BE2C (cell line): Measurements from ENCODE around the gene HAUS8.
"Not testable (repeated sequence)": the region's sequence is repeated elsewhere in the genome, so short reads cannot be mapped to it uniquely, and the experiment has no call there.

Experiments
- DNase-seq: peaks from one replicate; pipeline ENCODE4 v3.0.0-alpha.2; 2020
- H3K27me3 ChIP-seq: fragments of 250-450 bp; sonication (Bioruptor Pico); 2 replicates; pipeline ENCODE4 v1.5.1; 2020; ENCODE audit warnings: mild to moderate bottlenecking
- H3K36me3 ChIP-seq: fragments of 250-450 bp; sonication (Bioruptor Pico); 2 replicates; pipeline ENCODE4 v1.5.1; 2020; ENCODE audit warnings: mild to moderate bottlenecking
- H3K4me1 ChIP-seq: fragments of 250-450 bp; sonication (Bioruptor Pico); 2 replicates; pipeline ENCODE4 v1.5.1; 2020
- H3K4me3 ChIP-seq: 2 replicates; pipeline ENCODE4 v1.5.1; 2011; ENCODE audit warnings: low read depth, low read length
- H3K9me3 ChIP-seq: fragments of 250-450 bp; sonication (Bioruptor Pico); 2 replicates; pipeline ENCODE4 v1.5.1; 2020
- TF ChIP-seq, protein P1 (sequence below): IDR thresholded peaks from 2 replicates; pipeline ENCODE4 v1.5.1; 2012; ENCODE audit warnings: mild to moderate bottlenecking, low read depth, low read length

The HAUS8 gene

DNA sequence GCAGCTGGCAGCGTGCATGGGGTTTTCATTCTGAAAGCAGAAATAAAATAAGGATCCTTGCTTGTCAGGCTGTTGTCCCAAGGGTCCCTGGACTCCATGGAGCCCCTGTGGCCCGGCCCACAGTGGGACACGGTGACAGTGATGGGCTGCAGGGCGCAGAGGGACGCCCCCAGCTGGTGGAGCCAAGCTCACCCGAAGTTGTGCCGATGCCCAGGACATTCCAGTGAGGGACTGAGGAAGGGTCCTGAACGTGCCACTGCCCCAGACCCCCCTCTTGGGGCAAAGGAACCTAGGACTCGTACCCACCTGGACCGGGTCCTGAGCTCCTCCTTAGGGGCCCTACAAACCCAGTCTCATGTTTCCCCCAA is 35.3 kb upstream of the HAUS8 start:
- peaks cover 13% of the 10 kb centered on the region for H3K4me1 ChIP-seq
- DNase-seq, result no peak

DNA sequence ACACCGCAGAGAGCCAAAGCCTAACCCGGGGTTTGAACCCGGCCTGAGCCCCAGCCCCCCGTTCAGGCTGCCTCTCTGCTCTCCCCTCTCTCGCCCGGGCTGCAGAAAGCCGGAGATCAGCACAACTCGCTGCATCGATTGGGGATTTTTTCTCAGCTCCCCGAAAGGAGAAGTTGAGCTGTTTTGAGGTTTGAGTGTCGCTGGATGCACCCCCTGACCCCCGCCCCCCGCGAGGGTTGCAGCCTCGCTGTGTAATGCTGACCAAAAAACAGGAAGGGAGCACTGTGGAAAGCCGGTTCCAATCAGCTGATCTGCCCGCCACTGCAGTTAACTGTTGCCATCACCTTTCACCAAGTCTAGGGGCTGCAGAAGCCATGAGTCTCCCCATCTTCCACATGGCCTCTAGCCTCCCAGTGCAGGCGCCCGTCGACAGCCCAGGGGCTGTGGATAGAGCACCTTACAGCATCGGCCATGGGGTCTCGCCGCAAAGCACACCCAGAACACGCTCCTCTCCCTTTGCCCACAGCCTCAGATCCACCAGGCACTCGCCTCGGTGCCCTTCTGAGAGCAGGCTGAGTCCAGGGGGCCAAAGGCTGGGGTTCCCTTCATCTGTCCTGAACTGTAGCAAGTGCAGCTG is 34.8 kb upstream of the HAUS8 start:
- DNase-seq, result no peak
- Histone ChIP-seq H3K4me1 (peaks cover 13% of the 10 kb centered on the region), H3K9me3 (no peaks in the 10 kb centered on the region), H3K4me3 (no peak overlapping the region), H3K27me3 (no peaks in the 10 kb centered on the region), H3K36me3 (no peaks in the 10 kb centered on the region)
- TF ChIP-seq, protein P1, sequence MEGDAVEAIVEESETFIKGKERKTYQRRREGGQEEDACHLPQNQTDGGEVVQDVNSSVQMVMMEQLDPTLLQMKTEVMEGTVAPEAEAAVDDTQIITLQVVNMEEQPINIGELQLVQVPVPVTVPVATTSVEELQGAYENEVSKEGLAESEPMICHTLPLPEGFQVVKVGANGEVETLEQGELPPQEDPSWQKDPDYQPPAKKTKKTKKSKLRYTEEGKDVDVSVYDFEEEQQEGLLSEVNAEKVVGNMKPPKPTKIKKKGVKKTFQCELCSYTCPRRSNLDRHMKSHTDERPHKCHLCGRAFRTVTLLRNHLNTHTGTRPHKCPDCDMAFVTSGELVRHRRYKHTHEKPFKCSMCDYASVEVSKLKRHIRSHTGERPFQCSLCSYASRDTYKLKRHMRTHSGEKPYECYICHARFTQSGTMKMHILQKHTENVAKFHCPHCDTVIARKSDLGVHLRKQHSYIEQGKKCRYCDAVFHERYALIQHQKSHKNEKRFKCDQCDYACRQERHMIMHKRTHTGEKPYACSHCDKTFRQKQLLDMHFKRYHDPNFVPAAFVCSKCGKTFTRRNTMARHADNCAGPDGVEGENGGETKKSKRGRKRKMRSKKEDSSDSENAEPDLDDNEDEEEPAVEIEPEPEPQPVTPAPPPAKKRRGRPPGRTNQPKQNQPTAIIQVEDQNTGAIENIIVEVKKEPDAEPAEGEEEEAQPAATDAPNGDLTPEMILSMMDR, result no peak

More for the DNA sequence above, 35.3 kb upstream of the HAUS8 start:
- H3K36me3 ChIP-seq, result no peaks in the 10 kb centered on the region
- no peaks in the 10 kb centered on the region for H3K9me3 ChIP-seq
- TF ChIP-seq, protein P1, result no peak
- H3K27me3 ChIP-seq, result no peaks in the 10 kb centered on the region
- H3K4me3 ChIP-seq, result no peak overlapping the region

DNA sequence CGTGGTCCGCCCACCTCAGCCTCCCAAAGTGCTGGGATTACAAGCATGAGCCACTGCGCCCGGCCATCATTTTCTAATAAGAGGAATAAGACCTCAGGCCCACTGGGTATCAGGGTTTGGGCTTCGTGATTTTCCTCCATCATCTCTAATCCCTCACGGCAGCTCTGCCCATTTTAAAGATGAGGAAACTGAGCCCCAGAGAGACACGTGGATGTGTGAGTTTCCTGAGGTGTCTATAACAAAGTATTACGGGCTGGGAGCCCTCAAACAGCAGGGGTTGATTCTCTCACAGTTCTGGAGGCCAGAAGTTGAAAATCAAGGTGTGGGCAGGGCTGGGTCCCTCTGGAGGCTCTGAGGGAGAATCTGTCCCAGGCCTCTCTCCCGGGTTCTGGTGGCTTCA is 34.0 kb upstream of the HAUS8 start:
- Histone ChIP-seq H3K36me3 (no peaks in the 10 kb centered on the region), H3K4me3 (no peak overlapping the region), H3K4me1 (peaks cover 13% of the 10 kb centered on the region), H3K27me3 (no peaks in the 10 kb centered on the region), H3K9me3 (no peaks in the 10 kb centered on the region)
- TF ChIP-seq, protein P1, result no peak
- no peak for DNase-seq

DNA sequence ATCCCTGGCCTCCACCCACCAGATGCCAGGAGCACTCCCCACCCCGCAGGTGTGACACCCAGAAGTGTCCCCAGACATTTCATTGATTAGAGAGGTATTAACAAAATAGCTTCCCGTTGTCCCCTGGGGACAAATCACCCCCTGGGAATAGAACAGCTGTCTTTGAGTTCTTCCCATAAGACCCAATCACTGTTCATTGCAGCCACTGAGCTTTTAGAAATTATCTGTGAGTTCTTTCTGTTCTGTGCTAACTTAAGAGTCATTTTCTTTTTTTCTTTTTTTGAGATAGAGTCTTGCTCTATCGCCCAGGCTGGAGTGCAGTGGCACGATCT is 33.2 kb upstream of the HAUS8 start:
- Histone ChIP-seq H3K9me3 (no peaks in the 10 kb centered on the region), H3K4me3 (no peak overlapping the region), H3K4me1 (peaks cover 13% of the 10 kb centered on the region), H3K27me3 (no peaks in the 10 kb centered on the region), H3K36me3 (0 out of 2 replicates have a peak, but pooled peaks cover under 1% of the 10 kb centered on the region)
- no peak for DNase-seq
- TF ChIP-seq, protein P1, result no peak

DNA sequence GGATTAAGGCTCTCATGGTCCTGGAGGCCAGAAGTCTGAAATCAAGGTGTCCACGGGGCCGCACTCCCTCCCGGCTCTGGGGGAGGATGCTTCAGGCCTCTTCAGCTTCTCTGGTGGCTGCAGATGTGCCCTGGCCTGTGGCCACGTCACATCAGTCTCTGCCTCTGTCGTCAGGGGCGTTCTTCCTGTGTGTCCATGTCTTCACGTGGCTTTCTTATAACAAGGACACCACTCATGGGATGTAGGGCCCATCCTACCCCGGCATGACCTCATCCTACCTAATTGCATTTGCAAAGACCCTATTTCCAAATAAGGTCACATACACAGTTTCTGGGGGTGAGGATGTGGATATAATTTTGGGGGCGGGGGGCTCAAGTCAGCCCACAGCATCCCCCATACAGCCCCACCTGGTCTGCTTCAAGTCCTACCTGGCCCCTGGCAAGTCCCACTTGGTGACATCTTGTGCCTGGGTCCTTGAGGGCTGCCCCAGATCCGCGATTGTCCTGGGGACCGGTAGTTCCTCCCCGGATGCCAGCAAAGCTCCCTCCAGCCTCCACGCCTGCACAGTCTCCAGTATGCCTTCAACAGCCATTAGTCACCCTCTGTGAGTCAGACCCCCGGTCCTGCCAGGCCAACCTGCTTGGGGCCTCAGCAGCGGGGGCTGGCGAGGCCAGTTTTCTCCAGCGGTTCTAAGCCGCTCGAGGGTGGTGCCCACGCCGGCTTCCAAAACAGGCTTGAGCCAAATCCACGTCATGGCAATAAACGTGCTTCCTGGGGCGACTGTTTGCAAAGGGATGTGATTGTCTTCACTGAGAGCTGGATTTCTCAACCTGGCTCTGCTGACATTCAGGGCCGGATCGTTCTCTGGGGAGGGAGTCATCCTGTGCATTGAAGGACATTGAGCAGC is 32.5 kb upstream of the HAUS8 start:
- Histone ChIP-seq H3K27me3 (no peaks in the 10 kb centered on the region), H3K4me1 (peaks cover 13% of the 10 kb centered on the region), H3K4me3 (no peak overlapping the region; the same call in 1 of the 2 replicates), H3K36me3 (peaks cover 5% of the 10 kb centered on the region; the same call in 1 of the 2 replicates), H3K9me3 (no peaks in the 10 kb centered on the region)
- TF ChIP-seq, protein P1, result no peak
- DNase-seq, result peak; percentile 80

DNA sequence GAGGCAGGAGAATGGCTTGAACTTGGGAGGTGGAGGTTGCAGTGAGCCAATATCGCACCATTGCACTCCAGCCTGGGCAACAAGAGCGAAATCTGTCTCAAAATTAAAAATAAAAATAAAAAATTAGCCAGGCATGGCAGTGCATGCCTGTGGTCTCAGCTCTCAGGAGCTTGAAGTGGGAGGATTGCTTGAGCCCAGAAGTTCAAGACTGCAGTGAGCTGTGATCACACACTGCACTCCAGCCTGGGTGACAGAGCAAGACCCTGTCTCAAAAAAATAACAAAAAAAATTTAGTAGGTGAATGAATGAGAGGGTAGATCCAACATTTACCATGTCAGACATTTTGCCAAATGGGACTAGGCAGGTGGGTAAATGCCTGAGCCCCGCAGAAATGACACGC is 31.7 kb upstream of the HAUS8 start:
- not testable (repeated sequence) for H3K36me3 ChIP-seq, H3K27me3 ChIP-seq, H3K9me3 ChIP-seq, H3K4me3 ChIP-seq, DNase-seq
- peaks cover 13% of the 10 kb centered on the region for H3K4me1 ChIP-seq
